ENCODE measurements around the gene NEK1.

DNA sequence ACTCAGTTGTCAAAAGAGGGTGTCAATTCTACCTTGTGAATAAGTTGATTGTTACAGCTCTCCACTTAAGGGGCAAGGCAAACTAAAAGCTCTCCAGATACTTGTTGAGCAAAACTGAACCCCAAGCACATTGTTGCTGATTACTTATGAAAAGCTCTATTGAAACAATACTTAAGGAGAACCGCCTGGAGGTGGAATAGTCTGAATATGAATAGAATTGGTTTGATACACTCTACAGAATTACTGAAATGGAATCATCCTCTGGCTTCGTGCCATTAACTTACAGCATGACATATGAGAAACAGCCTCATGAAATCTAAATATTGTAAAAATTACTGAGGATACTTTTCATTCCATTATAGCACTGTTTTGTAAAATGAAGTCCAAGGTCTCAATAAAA, 214.6 kb downstream of the NEK1 start:
- TF ChIP-seq, protein P1, sequence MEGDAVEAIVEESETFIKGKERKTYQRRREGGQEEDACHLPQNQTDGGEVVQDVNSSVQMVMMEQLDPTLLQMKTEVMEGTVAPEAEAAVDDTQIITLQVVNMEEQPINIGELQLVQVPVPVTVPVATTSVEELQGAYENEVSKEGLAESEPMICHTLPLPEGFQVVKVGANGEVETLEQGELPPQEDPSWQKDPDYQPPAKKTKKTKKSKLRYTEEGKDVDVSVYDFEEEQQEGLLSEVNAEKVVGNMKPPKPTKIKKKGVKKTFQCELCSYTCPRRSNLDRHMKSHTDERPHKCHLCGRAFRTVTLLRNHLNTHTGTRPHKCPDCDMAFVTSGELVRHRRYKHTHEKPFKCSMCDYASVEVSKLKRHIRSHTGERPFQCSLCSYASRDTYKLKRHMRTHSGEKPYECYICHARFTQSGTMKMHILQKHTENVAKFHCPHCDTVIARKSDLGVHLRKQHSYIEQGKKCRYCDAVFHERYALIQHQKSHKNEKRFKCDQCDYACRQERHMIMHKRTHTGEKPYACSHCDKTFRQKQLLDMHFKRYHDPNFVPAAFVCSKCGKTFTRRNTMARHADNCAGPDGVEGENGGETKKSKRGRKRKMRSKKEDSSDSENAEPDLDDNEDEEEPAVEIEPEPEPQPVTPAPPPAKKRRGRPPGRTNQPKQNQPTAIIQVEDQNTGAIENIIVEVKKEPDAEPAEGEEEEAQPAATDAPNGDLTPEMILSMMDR (conservative IDR thresholded peaks at IDR 0.05; ENCODE audit: low read depth in 2 of 2): no peak
- TF ChIP-seq EZH2phosphoT487 (IDR thresholded peaks at IDR 0.05; ENCODE audit: unreplicated experiment) (no peak), EZH2 (IDR thresholded peaks at IDR 0.05; ENCODE audit: low read depth, unreplicated experiment) (no peak), CREB1 (CRISPR knock-in tag; IDR thresholded peaks at IDR 0.05; ENCODE audit: low read depth) (no peak), POLR2AphosphoS5 (IDR thresholded peaks at IDR 0.05; ENCODE audit: low read depth) (no peak), JUNB (IDR thresholded peaks at IDR 0.05; ENCODE audit: unreplicated experiment) (no peak), ZNF331 (CRISPR knock-in tag; IDR thresholded peaks at IDR 0.05; ENCODE audit: low read depth) (no peak)
- TF ChIP-seq, protein P2, sequence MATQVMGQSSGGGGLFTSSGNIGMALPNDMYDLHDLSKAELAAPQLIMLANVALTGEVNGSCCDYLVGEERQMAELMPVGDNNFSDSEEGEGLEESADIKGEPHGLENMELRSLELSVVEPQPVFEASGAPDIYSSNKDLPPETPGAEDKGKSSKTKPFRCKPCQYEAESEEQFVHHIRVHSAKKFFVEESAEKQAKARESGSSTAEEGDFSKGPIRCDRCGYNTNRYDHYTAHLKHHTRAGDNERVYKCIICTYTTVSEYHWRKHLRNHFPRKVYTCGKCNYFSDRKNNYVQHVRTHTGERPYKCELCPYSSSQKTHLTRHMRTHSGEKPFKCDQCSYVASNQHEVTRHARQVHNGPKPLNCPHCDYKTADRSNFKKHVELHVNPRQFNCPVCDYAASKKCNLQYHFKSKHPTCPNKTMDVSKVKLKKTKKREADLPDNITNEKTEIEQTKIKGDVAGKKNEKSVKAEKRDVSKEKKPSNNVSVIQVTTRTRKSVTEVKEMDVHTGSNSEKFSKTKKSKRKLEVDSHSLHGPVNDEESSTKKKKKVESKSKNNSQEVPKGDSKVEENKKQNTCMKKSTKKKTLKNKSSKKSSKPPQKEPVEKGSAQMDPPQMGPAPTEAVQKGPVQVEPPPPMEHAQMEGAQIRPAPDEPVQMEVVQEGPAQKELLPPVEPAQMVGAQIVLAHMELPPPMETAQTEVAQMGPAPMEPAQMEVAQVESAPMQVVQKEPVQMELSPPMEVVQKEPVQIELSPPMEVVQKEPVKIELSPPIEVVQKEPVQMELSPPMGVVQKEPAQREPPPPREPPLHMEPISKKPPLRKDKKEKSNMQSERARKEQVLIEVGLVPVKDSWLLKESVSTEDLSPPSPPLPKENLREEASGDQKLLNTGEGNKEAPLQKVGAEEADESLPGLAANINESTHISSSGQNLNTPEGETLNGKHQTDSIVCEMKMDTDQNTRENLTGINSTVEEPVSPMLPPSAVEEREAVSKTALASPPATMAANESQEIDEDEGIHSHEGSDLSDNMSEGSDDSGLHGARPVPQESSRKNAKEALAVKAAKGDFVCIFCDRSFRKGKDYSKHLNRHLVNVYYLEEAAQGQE (IDR thresholded peaks at IDR 0.05; ENCODE audit: unreplicated experiment): no peak
